Liver (tissue), 9 donors: ENCODE data around the gene DNAJC5. TPM values are rescaled to one million over a fixed set of nuclear protein-coding genes. Genes with fewer than 3 reads are reported as not detected.

Experiments
- DNase-seq: peaks from one replicate; pipeline ENCODE4 v3.0.0-alpha.2; 2017; ENCODE audit warnings: low spot score
- H3K27ac ChIP-seq, 2 donors: one replicate each; pipeline ENCODE4 v1.7.0; 2013; ENCODE audit warnings: inconsistent platforms in 2 of 2, low read length in 2 of 2, control low read depth in 1 of 2, low read depth in 1 of 2, mild to moderate bottlenecking in 1 of 2
- H3K27me3 ChIP-seq, 4 donors: one replicate each; pipeline versions ENCODE4 v1.6.1 to v1.7.0; 2013; ENCODE audit warnings: low read length in 3 of 4, inconsistent platforms in 1 of 4, mild to moderate bottlenecking in 1 of 4, moderate library complexity in 1 of 4; ENCODE audit not compliant: control insufficient read depth in 4 of 4, insufficient read depth in 4 of 4
- H3K36me3 ChIP-seq, 4 donors: one replicate each; pipeline versions ENCODE4 v1.6.1 to v1.7.0; 2013; ENCODE audit warnings: low read length in 3 of 4, mild to moderate bottlenecking in 3 of 4, low read depth in 1 of 4, moderate library complexity in 1 of 4; ENCODE audit not compliant: control insufficient read depth in 4 of 4, insufficient read depth in 3 of 4
- H3K4me1 ChIP-seq, 4 donors: one replicate each; pipeline versions ENCODE4 v1.6.1 to v1.7.0; 2013; ENCODE audit warnings: low read length in 3 of 4, mild to moderate bottlenecking in 3 of 4, moderate library complexity in 1 of 4; ENCODE audit not compliant: control insufficient read depth in 4 of 4, insufficient read depth in 4 of 4
- H3K4me3 ChIP-seq, 3 donors: one replicate each; pipeline versions ENCODE4 v1.6.1 to v1.7.0; 2013; ENCODE audit warnings: low read length in 3 of 3, control low read depth in 1 of 3, low read depth in 1 of 3, mild to moderate bottlenecking in 1 of 3
- H3K9ac ChIP-seq, 2 donors: one replicate each; pipeline ENCODE4 v1.7.0; 2013; ENCODE audit warnings: low read length in 2 of 2, mild to moderate bottlenecking in 2 of 2, moderate library complexity in 2 of 2, control low read depth in 1 of 2, low read depth in 1 of 2
- H3K9me3 ChIP-seq, 4 donors: one replicate each; pipeline versions ENCODE4 v1.6.1 to v1.7.0; 2013; ENCODE audit warnings: low read length in 3 of 4; ENCODE audit not compliant: control insufficient read depth in 4 of 4
- EGR1 ChIP-seq, 2 donors: IDR thresholded peaks; 2 replicates each; pipeline ENCODE4 v1.6.1; 2016 to 2018; ENCODE audit warnings: antibody characterized with exemption in 2 of 2, low read depth in 2 of 2
- FOXA1 ChIP-seq: IDR thresholded peaks from 2 replicates; pipeline ENCODE4 v1.6.1; 2016; ENCODE audit warnings: antibody characterized with exemption
- FOXA2 ChIP-seq: IDR thresholded peaks from 2 replicates; pipeline ENCODE4 v1.6.1; 2016; ENCODE audit warnings: antibody characterized with exemption
- GABPA ChIP-seq, 2 donors: IDR thresholded peaks in 1 of 2; conservative IDR thresholded peaks in 1 of 2; 2 replicates each; pipeline ENCODE4 v1.6.1; 2016; ENCODE audit warnings: antibody characterized with exemption in 2 of 2, mild to moderate bottlenecking in 1 of 2, moderate library complexity in 1 of 2
- HNF4A ChIP-seq, 2 donors: conservative IDR thresholded peaks; 2 replicates each; pipeline ENCODE4 v1.6.1; 2016; ENCODE audit warnings: antibody characterized with exemption in 2 of 2, mild to moderate bottlenecking in 2 of 2
- JUND ChIP-seq, 2 donors: IDR thresholded peaks; 2 replicates each; pipeline ENCODE4 v1.6.1; 2016; ENCODE audit warnings: antibody characterized with exemption in 2 of 2
- RAD21 ChIP-seq, 2 donors: IDR thresholded peaks; 2 replicates each; pipeline ENCODE4 v1.6.1; 2016; ENCODE audit warnings: antibody characterized with exemption in 2 of 2, mild to moderate bottlenecking in 2 of 2
- REST ChIP-seq: IDR thresholded peaks from 2 replicates; pipeline ENCODE4 v1.6.1; 2016; ENCODE audit warnings: antibody characterized with exemption, mild to moderate bottlenecking
- RXRA ChIP-seq, 2 donors: IDR thresholded peaks; 2 replicates each; pipeline ENCODE4 v1.6.1; 2017 to 2018; ENCODE audit warnings: antibody characterized with exemption in 2 of 2, mild to moderate bottlenecking in 1 of 2
- SP1 ChIP-seq: IDR thresholded peaks from 2 replicates; pipeline ENCODE4 v1.6.1; 2018; ENCODE audit warnings: antibody characterized with exemption, mild to moderate bottlenecking
- TAF1 ChIP-seq: conservative IDR thresholded peaks from 2 replicates; pipeline ENCODE4 v1.6.1; 2016; ENCODE audit warnings: antibody characterized with exemption, mild to moderate bottlenecking
- YY1 ChIP-seq: IDR thresholded peaks from 2 replicates; pipeline ENCODE4 v1.6.1; 2016; ENCODE audit warnings: antibody characterized with exemption, mild to moderate bottlenecking
- ZBTB33 ChIP-seq: IDR thresholded peaks from 2 replicates; pipeline ENCODE4 v1.6.1; 2016; ENCODE audit warnings: antibody characterized with exemption
- WGBS: extraction: QIAGEN DNeasy Blood & Tissue Kit; methylation state at CpG from one replicate; pipeline ENCODE4 v1.1.7; 2013; 5-methylcytosine and 5-hydroxymethylcytosine counted together
- polyA plus RNA-seq, 2 donors: library from polyadenylated mRNA; stranded (reverse) in 1 of 2; unstranded in 1 of 2; fragments of 200-250 nt in 1 of 2; fragments of >200 nt in 1 of 2; fragmentation: Nextera tagmentation in 1 of 2; extraction: Ambion mirVana in 1 of 2; gene quantifications; one replicate each; pipeline versions ENCODE4 v1.2.1 to v1.2.3, GENCODE V29; 2013 to 2015
- total RNA-seq, 2 donors: library from RNA; depleted of rRNA; stranded (reverse); fragments of >200 nt; gene quantifications; one replicate each; pipeline ENCODE4 v1.2.3, GENCODE V29; 2014
- TF ChIP-seq, protein P1 (sequence below): fragments of 150-350 bp; IDR thresholded peaks from 2 replicates; pipeline ENCODE4 v1.5.1; 2017; ENCODE audit warnings: improper control_type of control experiment, low read depth, low read length; ENCODE audit not compliant: missing input control
- TF ChIP-seq, protein P2 (sequence below): IDR thresholded peaks from 2 replicates; pipeline ENCODE4 v1.6.1; 2016; ENCODE audit warnings: antibody characterized with exemption
- TF ChIP-seq, protein P3 (sequence below): IDR thresholded peaks from 2 replicates; pipeline ENCODE4 v1.6.1; 2016; ENCODE audit warnings: antibody characterized with exemption
- donor health status: healthy.
- donor health status: healthy.
- donor health status: healthy.
- donor health status: healthy.
- donor health status: healthy.

The DNAJC5 gene
- total and polyA plus RNA-seq, 4 donors, result 8.2 to 28.6 (median 18.7) TPM

- H3K27ac ChIP-seq, result peak overlapping the region; percentile 24 to 47
Measured at GRCh38 chr20:63859166-63859699, 35.7 kb upstream of the DNAJC5 start.

More at GRCh38 chr20:63859166-63859699, 35.7 kb upstream of the DNAJC5 start:
- Histone ChIP-seq H3K9me3 (no peaks in the 10 kb centered on the region), H3K4me1 (peaks cover 6 to 32% (median 14%) of the 10 kb centered on the region in 4 donors), H3K36me3 (peaks cover 0 to 2% (median 0%) of the 10 kb centered on the region in 4 donors), H3K4me3 (no peak overlapping the region), H3K27me3 (no peaks in the 10 kb centered on the region), H3K9ac (no peak overlapping the region)
- WGBS, result 46% methylated on average over 7 of the region's 7 CpGs
- TF ChIP-seq RAD21 (IDR thresholded peaks at IDR 0.05) (no peak), EGR1 (IDR thresholded peaks at IDR 0.05; ENCODE audit: low read depth in 2 of 2) (no peak), FOXA1 (no peak), JUND (IDR thresholded peaks at IDR 0.05) (no peak), TAF1 (no peak), REST (no peak), ZBTB33 (no peak), YY1 (no peak), GABPA (IDR thresholded peaks at IDR 0.05 in 1 of 2, conservative IDR thresholded peaks at IDR 0.05 in 1 of 2) (no peak), FOXA2 (no peak), SP1 (no peak), HNF4A (conservative IDR thresholded peaks at IDR 0.05) (no peak), RXRA (IDR thresholded peaks at IDR 0.05) (no peak)
- TF ChIP-seq, protein P1, sequence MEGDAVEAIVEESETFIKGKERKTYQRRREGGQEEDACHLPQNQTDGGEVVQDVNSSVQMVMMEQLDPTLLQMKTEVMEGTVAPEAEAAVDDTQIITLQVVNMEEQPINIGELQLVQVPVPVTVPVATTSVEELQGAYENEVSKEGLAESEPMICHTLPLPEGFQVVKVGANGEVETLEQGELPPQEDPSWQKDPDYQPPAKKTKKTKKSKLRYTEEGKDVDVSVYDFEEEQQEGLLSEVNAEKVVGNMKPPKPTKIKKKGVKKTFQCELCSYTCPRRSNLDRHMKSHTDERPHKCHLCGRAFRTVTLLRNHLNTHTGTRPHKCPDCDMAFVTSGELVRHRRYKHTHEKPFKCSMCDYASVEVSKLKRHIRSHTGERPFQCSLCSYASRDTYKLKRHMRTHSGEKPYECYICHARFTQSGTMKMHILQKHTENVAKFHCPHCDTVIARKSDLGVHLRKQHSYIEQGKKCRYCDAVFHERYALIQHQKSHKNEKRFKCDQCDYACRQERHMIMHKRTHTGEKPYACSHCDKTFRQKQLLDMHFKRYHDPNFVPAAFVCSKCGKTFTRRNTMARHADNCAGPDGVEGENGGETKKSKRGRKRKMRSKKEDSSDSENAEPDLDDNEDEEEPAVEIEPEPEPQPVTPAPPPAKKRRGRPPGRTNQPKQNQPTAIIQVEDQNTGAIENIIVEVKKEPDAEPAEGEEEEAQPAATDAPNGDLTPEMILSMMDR, result no peak
- TF ChIP-seq, protein P2, sequence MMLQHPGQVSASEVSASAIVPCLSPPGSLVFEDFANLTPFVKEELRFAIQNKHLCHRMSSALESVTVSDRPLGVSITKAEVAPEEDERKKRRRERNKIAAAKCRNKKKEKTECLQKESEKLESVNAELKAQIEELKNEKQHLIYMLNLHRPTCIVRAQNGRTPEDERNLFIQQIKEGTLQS, result no peak
- TF ChIP-seq, protein P3, sequence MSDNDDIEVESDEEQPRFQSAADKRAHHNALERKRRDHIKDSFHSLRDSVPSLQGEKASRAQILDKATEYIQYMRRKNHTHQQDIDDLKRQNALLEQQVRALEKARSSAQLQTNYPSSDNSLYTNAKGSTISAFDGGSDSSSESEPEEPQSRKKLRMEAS, result no peak
- DNase-seq, result no peak
